ENCODE results near the gene USP9X. TPM values are rescaled to one million over a fixed set of nuclear protein-coding genes. Genes with fewer than 3 reads are reported as not detected.
"Not testable (repeated sequence)": the region's sequence is repeated elsewhere in the genome, so short reads cannot be mapped to it uniquely, and the experiment has no call there.

The USP9X gene
- total RNA-seq, 6 experiments from 2014 or later, result 54.1 to 73.0 (median 60.9) TPM

GRCh38 chrX:41108007-41108406 is 22.8 kb downstream of the USP9X start:
- Mint-ChIP-seq H3K4me1 (ENCODE audit: low read depth) (peaks cover 42% of the 10 kb centered on the region), H3K9me3 (no peaks in the 10 kb centered on the region; the same call in 1 of the 2 replicates), H3K27me3 (ENCODE audit: insufficient read depth) (no peaks in the 10 kb centered on the region), H3K27ac (peak overlapping the region; percentile 43), H3K36me3 (ENCODE audit: low read depth) (peaks cover 7% of the 10 kb centered on the region), H3K4me3 (no peak overlapping the region)
- no peak for TF ChIP-seq CTCF (IDR thresholded peaks at IDR 0.05)
- peak; percentile 6 for DNase-seq

GRCh38 chrX:41108463-41109205 is 23.4 kb downstream of the USP9X start:
- Mint-ChIP-seq H3K4me1 (ENCODE audit: low read depth) (peaks cover 42% of the 10 kb centered on the region), H3K27ac (peak overlapping the region; percentile 43), H3K36me3 (ENCODE audit: low read depth) (peaks cover 7% of the 10 kb centered on the region), H3K9me3 (no peaks in the 10 kb centered on the region; the same call in 1 of the 2 replicates), H3K27me3 (ENCODE audit: insufficient read depth) (no peaks in the 10 kb centered on the region), H3K4me3 (no peak overlapping the region; the same call in 1 of the 2 replicates)
- no peak for DNase-seq
- no peak for TF ChIP-seq CTCF (IDR thresholded peaks at IDR 0.05)

GRCh38 chrX:41110801-41111625 is 25.8 kb downstream of the USP9X start:
- Mint-ChIP-seq H3K36me3 (ENCODE audit: low read depth) (peaks cover 7% of the 10 kb centered on the region), H3K4me3 (peak overlapping the region; percentile 18; the same call in 1 of the 2 replicates), H3K9me3 (no peaks in the 10 kb centered on the region; the same call in 1 of the 2 replicates), H3K27ac (peak overlapping the region; percentile 62), H3K27me3 (ENCODE audit: insufficient read depth) (no peaks in the 10 kb centered on the region), H3K4me1 (ENCODE audit: low read depth) (peaks cover 53% of the 10 kb centered on the region)
- no peak for DNase-seq
- TF ChIP-seq CTCF (IDR thresholded peaks at IDR 0.05), result no peak

GRCh38 chrX:41115104-41115425 is 29.8 kb downstream of the USP9X start:
- TF ChIP-seq CTCF (IDR thresholded peaks at IDR 0.05), result peak; percentile 88
- not testable (repeated sequence) for H3K9me3 Mint-ChIP-seq; H3K27ac Mint-ChIP-seq; H3K27me3 Mint-ChIP-seq (ENCODE audit: insufficient read depth); H3K4me3 Mint-ChIP-seq; H3K36me3 Mint-ChIP-seq (ENCODE audit: low read depth); DNase-seq
- peaks cover 48% of the 10 kb centered on the region for H3K4me1 Mint-ChIP-seq (ENCODE audit: low read depth)

- no peaks in the 10 kb centered on the region for H3K9me3 Mint-ChIP-seq
- H3K36me3 Mint-ChIP-seq (ENCODE audit: low read depth), result no peaks in the 10 kb centered on the region
- no peaks in the 10 kb centered on the region for H3K27me3 Mint-ChIP-seq (ENCODE audit: insufficient read depth)
- H3K4me1 Mint-ChIP-seq (ENCODE audit: low read depth), result peaks cover 30% of the 10 kb centered on the region
- TF ChIP-seq CTCF (IDR thresholded peaks at IDR 0.05), result no peak
- H3K27ac Mint-ChIP-seq, result peak overlapping the region; percentile 6; the same call in 1 of the 2 replicates
- DNase-seq, result no peak
- H3K4me3 Mint-ChIP-seq, result peak overlapping the region; percentile 37
Observed at GRCh38 chrX:41116948-41117347, 31.7 kb downstream of the USP9X start.
